ENCODE results near the gene ATF6.
"Not testable (repeated sequence)": the region's sequence is repeated elsewhere in the genome, so short reads cannot be mapped to it uniquely, and the experiment has no call there.

The ATF6 gene

GRCh38 chr1:161721738-161722343 is 44.3 kb upstream of the ATF6 start:
- no peak overlapping the region for H3K4me3 ChIP-seq (ENCODE audit: low read depth, low read length)
- no peak for TF ChIP-seq CTCF (IDR thresholded peaks at IDR 0.05; ENCODE audit: insufficient read depth, low read depth, low read length, missing control alignments)
- DNase-seq (ENCODE audit: low read depth): peak; percentile 33

GRCh38 chr1:161722406-161722805 is 43.7 kb upstream of the ATF6 start:
- H3K4me3 ChIP-seq (ENCODE audit: low read depth, low read length): no peak overlapping the region
- TF ChIP-seq CTCF (IDR thresholded peaks at IDR 0.05; ENCODE audit: insufficient read depth, low read depth, low read length, missing control alignments): no peak
- DNase-seq (ENCODE audit: low read depth): no peak

- no peak for TF ChIP-seq CTCF (IDR thresholded peaks at IDR 0.05; ENCODE audit: insufficient read depth, low read depth, low read length, missing control alignments)
- DNase-seq (ENCODE audit: low read depth): no peak
- no peak overlapping the region for H3K4me3 ChIP-seq (ENCODE audit: low read depth, low read length)
These were observed 42.5 kb upstream of the ATF6 start for GRCh38 chr1:161723459-161724141.

- peak overlapping the region; percentile 94 for H3K4me3 ChIP-seq (ENCODE audit: low read depth, low read length)
- DNase-seq (ENCODE audit: low read depth): not testable (repeated sequence)
These were observed 40.7 kb upstream of the ATF6 start for GRCh38 chr1:161725258-161725907.

GRCh38 chr1:161725908-161726472 is 40.1 kb upstream of the ATF6 start:
- peak overlapping the region; percentile 94 for H3K4me3 ChIP-seq (ENCODE audit: low read depth, low read length)
- DNase-seq (ENCODE audit: low read depth): peak; percentile 73
- TF ChIP-seq CTCF (IDR thresholded peaks at IDR 0.05; ENCODE audit: insufficient read depth, low read depth, low read length, missing control alignments): peak; percentile 6

- no peak for TF ChIP-seq CTCF (IDR thresholded peaks at IDR 0.05; ENCODE audit: insufficient read depth, low read depth, low read length, missing control alignments)
- H3K4me3 ChIP-seq (ENCODE audit: low read depth, low read length): peak overlapping the region; percentile 94
- DNase-seq (ENCODE audit: low read depth): peak; percentile 95
These were observed 39.5 kb upstream of the ATF6 start for GRCh38 chr1:161726473-161727255.
